Measurements from ENCODE around the gene CSF3R. TPM values are rescaled to one million over a fixed set of nuclear protein-coding genes. Genes with fewer than 3 reads are reported as not detected.

The CSF3R gene
- total and polyA plus RNA-seq, 4 experiments from 2014 or later: 0.61 to 0.87 TPM; not detected in 2

DNA sequence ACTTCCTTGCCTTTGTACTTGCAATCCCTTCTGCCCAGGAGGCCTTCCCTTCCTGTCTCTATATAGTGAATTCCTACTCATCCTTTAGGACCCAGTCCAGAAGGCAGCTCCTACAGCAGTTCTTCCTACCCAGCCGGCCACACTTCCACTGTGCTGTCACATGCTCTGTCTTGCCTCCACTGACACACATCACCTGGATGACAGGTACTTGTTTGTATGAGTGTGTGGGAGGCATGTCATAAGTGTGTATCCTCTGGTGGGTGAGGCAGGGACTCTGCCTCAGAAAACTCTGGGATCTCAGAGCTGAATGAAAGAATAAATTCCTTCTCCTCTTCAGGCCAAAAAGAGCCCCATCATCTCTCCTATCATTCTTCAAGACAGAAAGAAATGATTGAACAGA lies 27.3 kb downstream of the CSF3R start:
- Histone ChIP-seq H3K27me3 (ENCODE audit: insufficient read depth, low read length) (no peaks in the 10 kb centered on the region), H3K27ac (ENCODE audit: low read depth, low read length) (no peak overlapping the region), H3K4me1 (ENCODE audit: insufficient read depth, low read length) (peaks cover 40% of the 10 kb centered on the region), H3K9me3 (ENCODE audit: control insufficient read depth in 1 of 2, low read length in 2 of 2) (no peaks in the 10 kb centered on the region), H3K4me3 (ENCODE audit: low read length in 2 of 2) (no peak overlapping the region), H3K36me3 (ENCODE audit: insufficient read depth, low read length) (peaks cover 22% of the 10 kb centered on the region)
- H3K4me3 Mint-ChIP-seq: no peak overlapping the region
- peak overlapping the region in 4 of 7 donors; percentile 3 to 48 (median 11) for H3K27ac Mint-ChIP-seq
- intact Hi-C loops (cut with micrococcal nuclease): no loop called here
- ChIA-PET CTCF (ENCODE audit: partially characterized antibody) (no interaction called here), POLR2A (ENCODE audit: partially characterized antibody) (interaction anchor here (1.4 kb wide), 1 partner anchor 9 kb away, joined by 8 read pairs; the partner anchor contains the start of gene MRPS15)
- H3K27me3 Mint-ChIP-seq: no peaks in the 10 kb centered on the region
- no peak for DNase-seq
- peaks cover 22 to 46% (median 35%) of the 10 kb centered on the region in 4 donors for H3K4me1 Mint-ChIP-seq
- H3K36me3 Mint-ChIP-seq: peaks cover 20 to 39% of the 10 kb centered on the region in 2 donors
- no peaks in the 10 kb centered on the region for H3K9me3 Mint-ChIP-seq

DNA sequence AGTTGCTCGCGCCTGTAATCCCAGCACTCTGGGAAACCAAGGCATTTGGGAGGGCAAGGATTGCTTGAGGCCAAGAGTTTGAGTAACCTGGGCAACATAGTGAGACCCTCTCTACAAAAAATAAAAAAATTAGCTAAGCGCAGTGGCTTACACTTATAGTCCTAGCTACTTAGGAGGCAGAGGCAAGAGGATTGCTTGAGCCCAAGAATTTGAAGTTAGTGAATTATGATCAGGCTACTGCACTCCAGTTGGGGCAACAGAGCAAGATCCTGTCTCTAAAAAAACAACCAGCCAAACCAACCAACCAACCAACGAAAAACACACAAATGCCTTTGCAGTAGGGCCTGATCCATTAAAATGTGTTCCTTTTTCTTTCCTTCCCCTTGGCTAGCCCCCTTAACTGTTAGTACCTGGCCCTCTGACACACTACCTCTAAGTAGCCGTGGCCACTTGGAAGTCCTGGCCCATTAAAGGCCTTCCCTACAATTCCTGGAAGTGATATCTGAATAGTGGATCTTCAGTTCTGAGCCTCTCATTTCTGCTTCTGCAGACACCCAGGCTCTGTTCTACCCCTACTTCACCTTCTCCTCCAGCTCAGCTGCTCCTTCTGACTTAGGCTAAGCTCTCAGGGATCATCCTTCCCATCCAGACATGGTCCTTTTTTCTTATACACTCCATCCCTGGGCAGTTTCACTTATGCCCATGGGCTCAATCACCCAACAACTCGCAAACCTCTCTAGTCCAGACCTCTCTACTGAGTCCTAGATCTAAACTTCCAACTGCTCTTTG lies 28.9 kb downstream of the CSF3R start:
- Histone ChIP-seq H3K36me3 (ENCODE audit: insufficient read depth, low read length) (peaks cover 14% of the 10 kb centered on the region), H3K27me3 (ENCODE audit: insufficient read depth, low read length) (no peaks in the 10 kb centered on the region), H3K4me3 (ENCODE audit: low read length in 2 of 2) (no peak overlapping the region), H3K27ac (ENCODE audit: low read depth, low read length) (no peak overlapping the region), H3K9me3 (ENCODE audit: control insufficient read depth in 1 of 2, low read length in 2 of 2) (no peaks in the 10 kb centered on the region), H3K4me1 (ENCODE audit: insufficient read depth, low read length) (peaks cover 40% of the 10 kb centered on the region)
- ChIA-PET POLR2A (ENCODE audit: partially characterized antibody) (interaction anchor here (1.5 kb wide), 1 partner anchor 10 kb away, joined by 4 read pairs; no protein-coding TSS in a partner anchor), CTCF (ENCODE audit: partially characterized antibody) (no interaction called here)
- Mint-ChIP-seq H3K4me3 (peak overlapping the region in 2 of 8 donors; percentile 18 to 39), H3K27me3 (no peaks in the 10 kb centered on the region), H3K9me3 (no peaks in the 10 kb centered on the region), H3K4me1 (peaks cover 24 to 49% (median 36%) of the 10 kb centered on the region in 4 donors), H3K36me3 (peaks cover 16 to 32% of the 10 kb centered on the region in 2 donors), H3K27ac (peak overlapping the region; percentile 8 to 69 (median 58))
- no peak for DNase-seq
- intact Hi-C loops (cut with micrococcal nuclease): no loop called here

DNA sequence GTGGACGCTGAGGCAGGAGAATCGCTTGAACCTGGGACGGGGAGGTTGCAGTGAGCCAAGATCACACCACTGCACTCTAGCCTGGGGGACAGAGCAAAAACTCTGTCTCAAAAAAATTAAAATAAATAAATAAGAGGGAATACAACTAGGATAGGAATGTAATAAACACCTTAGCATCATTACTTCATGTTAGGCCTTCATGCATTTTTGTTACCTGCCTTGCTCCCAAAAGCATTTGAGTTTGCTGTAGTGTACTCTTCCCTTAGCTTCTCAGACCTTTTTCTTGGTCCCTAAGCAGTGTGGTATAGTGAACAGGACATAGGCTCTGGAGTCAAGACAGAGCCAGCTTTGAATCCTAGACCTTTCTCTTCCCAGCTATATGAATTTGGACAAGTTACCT lies 29.7 kb downstream of the CSF3R start:
- CTCF ChIA-PET (ENCODE audit: partially characterized antibody): no interaction called here
- Histone ChIP-seq H3K27me3 (ENCODE audit: insufficient read depth, low read length) (no peaks in the 10 kb centered on the region), H3K4me1 (ENCODE audit: insufficient read depth, low read length) (peaks cover 33% of the 10 kb centered on the region), H3K36me3 (ENCODE audit: insufficient read depth, low read length) (peaks cover 14% of the 10 kb centered on the region), H3K4me3 (ENCODE audit: low read length in 2 of 2) (no peak overlapping the region), H3K27ac (ENCODE audit: low read depth, low read length) (no peak overlapping the region), H3K9me3 (ENCODE audit: control insufficient read depth in 1 of 2, low read length in 2 of 2) (no peaks in the 10 kb centered on the region)
- POLR2A ChIA-PET (ENCODE audit: partially characterized antibody): interaction anchor here (1.5 kb wide), 1 partner anchor 11 kb away, joined by 4 read pairs; no protein-coding TSS in a partner anchor
- Mint-ChIP-seq H3K4me3 (no peak overlapping the region), H3K27ac (peak overlapping the region in 1 of 7 donors; percentile 8), H3K27me3 (no peaks in the 10 kb centered on the region), H3K9me3 (no peaks in the 10 kb centered on the region), H3K4me1 (peaks cover 22 to 42% (median 29%) of the 10 kb centered on the region in 4 donors), H3K36me3 (peaks cover 16 to 30% of the 10 kb centered on the region in 2 donors)
- no peak for DNase-seq
- intact Hi-C loops (cut with micrococcal nuclease): no loop called here

- Histone ChIP-seq H3K27ac (ENCODE audit: low read depth, low read length) (peak overlapping the region; percentile 88), H3K27me3 (ENCODE audit: insufficient read depth, low read length) (no peaks in the 10 kb centered on the region), H3K9me3 (ENCODE audit: control insufficient read depth in 1 of 2, low read length in 2 of 2) (no peaks in the 10 kb centered on the region), H3K36me3 (ENCODE audit: insufficient read depth, low read length) (peaks cover 8% of the 10 kb centered on the region), H3K4me1 (ENCODE audit: insufficient read depth, low read length) (peaks cover 13% of the 10 kb centered on the region), H3K4me3 (ENCODE audit: low read length in 2 of 2) (peak overlapping the region; percentile 42 to 91)
- Mint-ChIP-seq H3K27ac (peak overlapping the region; percentile 96 to 99 (median 98)), H3K36me3 (peaks cover 9 to 19% of the 10 kb centered on the region in 2 donors), H3K4me3 (peak overlapping the region; percentile 89 to 98 (median 93)), H3K4me1 (peaks cover 13 to 25% (median 16%) of the 10 kb centered on the region in 4 donors), H3K27me3 (no peaks in the 10 kb centered on the region), H3K9me3 (no peaks in the 10 kb centered on the region)
- intact Hi-C loops (cut with micrococcal nuclease): loop anchor here (1.0 kb wide), 1 partner anchor 13 kb away; the partner anchor contains the start of gene MRPS15
- no peak for DNase-seq
- POLR2A ChIA-PET (ENCODE audit: partially characterized antibody): interaction anchor here (1.0 to 3.5 kb wide), 8 partner anchors 13 to 227 kb away, joined by 3 to 51 read pairs (median 4); partner anchors contain the start of genes LSM10, MRPS15, SH3D21 and THRAP3
- CTCF ChIA-PET (ENCODE audit: partially characterized antibody): interaction anchor here (1.2 kb wide), 1 partner anchor 108 kb away, joined by 3 read pairs; no protein-coding TSS in a partner anchor
Observed at GRCh38 chr1:36450919-36451305, 31.8 kb downstream of the CSF3R start.

GRCh38 chr1:36450270-36450918 lies 32.3 kb downstream of the CSF3R start, which contains the start of gene OSCP1:
Gene OSCP1, minus strand, starts transcription at chr1:36450451. Its CDS starts 82 bp downstream, at chr1:36450369.
- Histone ChIP-seq H3K4me3 (ENCODE audit: low read length in 2 of 2) (peak within 1 kb of the TSS; percentile 42 to 91), H3K4me1 (ENCODE audit: insufficient read depth, low read length) (peaks cover 12% of the 10 kb centered on the region), H3K9me3 (ENCODE audit: control insufficient read depth in 1 of 2, low read length in 2 of 2) (no peaks in the 10 kb centered on the region), H3K27ac (ENCODE audit: low read depth, low read length) (peak within 1 kb of the TSS; percentile 88), H3K27me3 (ENCODE audit: insufficient read depth, low read length) (no peaks in the 10 kb centered on the region), H3K36me3 (ENCODE audit: insufficient read depth, low read length) (peaks cover 3% of the 10 kb centered on the region)
- Mint-ChIP-seq H3K27me3 (no peaks in the 10 kb centered on the region), H3K27ac (peak within 1 kb of the TSS; percentile 96 to 99 (median 98)), H3K4me3 (peak within 1 kb of the TSS; percentile 89 to 98 (median 93)), H3K9me3 (no peaks in the 10 kb centered on the region), H3K36me3 (peaks cover 8 to 15% of the 10 kb centered on the region in 2 donors), H3K4me1 (peaks cover 13 to 25% (median 16%) of the 10 kb centered on the region in 4 donors)
- ChIA-PET POLR2A (ENCODE audit: partially characterized antibody) (interaction anchor here (0.6 to 3.5 kb wide), 10 partner anchors 13 to 249 kb away, joined by 3 to 51 read pairs (median 4); partner anchors contain the start of genes LSM10, MRPS15, SH3D21 and THRAP3), CTCF (ENCODE audit: partially characterized antibody) (interaction anchor here (1.2 to 1.6 kb wide), 2 partner anchors 10 to 108 kb away, joined by 3 to 4 read pairs; no protein-coding TSS in a partner anchor)
- DNase-seq: peak; percentile 82 to 88 (median 85)
- intact Hi-C loops (cut with micrococcal nuclease): loop anchor here (1.0 kb wide), 1 partner anchor 14 kb away; the partner anchor contains the start of gene MRPS15

GRCh38 chr1:36448530-36449056 lies 34.1 kb downstream of the CSF3R start:
- Mint-ChIP-seq H3K4me3 (peak overlapping the region in 4 of 8 donors; percentile 10 to 42 (median 34)), H3K36me3 (peaks cover 0 to 5% of the 10 kb centered on the region in 2 donors), H3K27ac (peak overlapping the region in 3 of 7 donors; percentile 9 to 96 (median 47)), H3K4me1 (peaks cover 13 to 25% (median 16%) of the 10 kb centered on the region in 4 donors), H3K27me3 (no peaks in the 10 kb centered on the region), H3K9me3 (no peaks in the 10 kb centered on the region)
- DNase-seq: no peak
- Histone ChIP-seq H3K4me1 (ENCODE audit: insufficient read depth, low read length) (peaks cover 12% of the 10 kb centered on the region), H3K9me3 (ENCODE audit: control insufficient read depth in 1 of 2, low read length in 2 of 2) (no peaks in the 10 kb centered on the region), H3K36me3 (ENCODE audit: insufficient read depth, low read length) (no peaks in the 10 kb centered on the region), H3K4me3 (ENCODE audit: low read length in 2 of 2) (no peak overlapping the region), H3K27me3 (ENCODE audit: insufficient read depth, low read length) (no peaks in the 10 kb centered on the region), H3K27ac (ENCODE audit: low read depth, low read length) (no peak overlapping the region)
- CTCF ChIA-PET (ENCODE audit: partially characterized antibody): no interaction called here
- POLR2A ChIA-PET (ENCODE audit: partially characterized antibody): no interaction called here
- intact Hi-C loops (cut with micrococcal nuclease): no loop called here

All from CD4-positive, alpha-beta memory T cell (primary cell).